Central memory CD8-positive, alpha-beta T cell (primary cell): ENCODE data around the gene RHEBL1.

Experiments used
- ATAC-seq: fragments of 150-1000 bp; cut with Tn5 transposase; replicated peaks from 2 replicates; pipeline ENCODE4 v1.10.0; 2022; ENCODE audit warnings: mild to moderate bottlenecking, moderate FRiP score, moderate number of reproducible peaks; ENCODE audit not compliant: poor library complexity, severe bottlenecking; ENCODE audit errors: extremely low read depth
- DNase-seq, 2 donors: peaks; one replicate each; pipeline ENCODE4 v3.0.0; 2021; ENCODE audit warnings: low spot score in 2 of 2
- H3K27ac Mint-ChIP-seq: one replicate; pipeline ENCODE4 v1.8.0; 2022; ENCODE audit warnings: low read depth, mild to moderate bottlenecking, moderate library complexity, mixed read lengths
- H3K27me3 Mint-ChIP-seq: one replicate; pipeline ENCODE4 v1.8.0; 2022; ENCODE audit warnings: mixed read lengths
- H3K36me3 Mint-ChIP-seq: one replicate; pipeline ENCODE4 v1.8.0; 2022; ENCODE audit warnings: mild to moderate bottlenecking, moderate library complexity, mixed read lengths; ENCODE audit not compliant: insufficient read depth
- H3K4me1 Mint-ChIP-seq: one replicate; pipeline ENCODE4 v1.8.0; 2022; ENCODE audit warnings: mixed read lengths
- H3K4me3 Mint-ChIP-seq: one replicate; pipeline ENCODE4 v1.8.0; 2022; ENCODE audit warnings: mild to moderate bottlenecking, moderate library complexity, mixed read lengths
- H3K9me3 Mint-ChIP-seq: one replicate; pipeline ENCODE4 v1.8.0; 2022; ENCODE audit warnings: mixed read lengths

Gene RHEBL1

DNA sequence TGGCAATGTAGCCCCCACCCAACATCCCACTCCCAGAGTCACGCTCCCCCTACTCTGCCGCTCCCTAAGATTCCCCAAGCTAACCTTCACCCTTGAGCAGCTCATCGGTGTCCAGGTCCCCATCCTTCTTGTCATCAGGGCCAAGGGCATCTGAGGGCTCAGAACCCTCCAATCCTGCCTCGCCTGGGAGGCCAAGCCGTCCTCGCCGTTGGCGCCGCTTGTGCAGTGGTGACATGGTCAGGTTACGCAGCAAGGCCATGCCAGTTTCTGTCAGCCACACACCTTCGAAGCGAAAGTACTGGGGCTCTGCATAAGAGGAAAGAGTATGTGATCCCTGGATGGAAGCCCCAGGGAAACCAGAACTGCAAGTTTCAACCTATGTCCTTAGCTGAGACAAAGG, 25.1 kb downstream of the RHEBL1 start:
- ATAC-seq (no peak), DNase-seq (no peak)
- Mint-ChIP-seq H3K4me1 (peaks cover 15% of the 10 kb centered on the region), H3K27ac (peak overlapping the region; percentile 95), H3K9me3 (no peaks in the 10 kb centered on the region), H3K27me3 (no peaks in the 10 kb centered on the region), H3K36me3 (peaks cover 81% of the 10 kb centered on the region), H3K4me3 (peak overlapping the region; percentile 8)

DNA sequence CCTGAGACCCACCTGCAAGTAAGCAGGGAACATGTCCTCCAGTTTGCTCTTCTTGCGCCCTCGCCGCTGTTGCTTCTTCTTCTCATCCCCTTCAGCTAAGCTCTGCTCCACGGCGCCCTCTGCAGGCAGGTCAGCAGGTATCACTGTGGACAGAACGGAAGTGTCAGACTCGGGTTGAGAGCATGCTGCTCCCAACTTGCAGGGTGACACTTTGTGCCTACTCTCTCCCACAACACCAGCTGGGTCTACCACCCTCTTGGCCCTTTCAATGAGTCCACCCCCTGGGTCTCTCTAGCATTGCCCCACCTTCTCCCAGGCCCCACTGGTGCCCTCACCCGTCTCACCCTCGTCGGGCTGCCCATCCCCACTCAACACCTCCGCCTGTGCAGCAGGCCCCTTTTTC, 25.9 kb downstream of the RHEBL1 start:
- Mint-ChIP-seq H3K27me3 (no peaks in the 10 kb centered on the region), H3K4me3 (peak overlapping the region; percentile 8), H3K27ac (peak overlapping the region; percentile 95), H3K36me3 (peaks cover 78% of the 10 kb centered on the region), H3K4me1 (peaks cover 15% of the 10 kb centered on the region), H3K9me3 (no peaks in the 10 kb centered on the region)
- ATAC-seq (peak; percentile 89), DNase-seq (peak; percentile 84 to 89)

DNA sequence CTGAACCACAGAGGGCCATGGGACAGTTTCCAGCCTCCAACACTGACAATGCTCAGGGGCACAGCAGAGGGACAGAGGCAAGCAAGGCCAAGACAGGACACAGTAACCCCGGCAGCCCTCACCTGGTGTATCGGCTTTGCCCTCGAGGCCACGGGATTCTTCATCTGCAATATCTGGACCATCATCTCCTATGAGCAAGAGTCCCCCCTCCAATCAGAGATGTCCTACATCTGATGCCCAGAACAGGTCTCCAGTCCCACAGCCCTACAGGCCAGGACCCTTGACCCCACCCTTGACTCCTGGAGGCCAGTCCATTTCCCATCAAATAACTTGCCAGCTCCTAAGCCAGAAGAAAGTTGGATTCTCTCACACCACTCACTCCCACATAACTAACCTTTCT, 26.5 kb downstream of the RHEBL1 start:
- Mint-ChIP-seq H3K27ac (peak overlapping the region; percentile 95), H3K27me3 (no peaks in the 10 kb centered on the region), H3K9me3 (no peaks in the 10 kb centered on the region), H3K4me3 (no peak overlapping the region), H3K4me1 (peaks cover 15% of the 10 kb centered on the region), H3K36me3 (peaks cover 75% of the 10 kb centered on the region)
- DNase-seq: no peak
- ATAC-seq: no peak

DNA sequence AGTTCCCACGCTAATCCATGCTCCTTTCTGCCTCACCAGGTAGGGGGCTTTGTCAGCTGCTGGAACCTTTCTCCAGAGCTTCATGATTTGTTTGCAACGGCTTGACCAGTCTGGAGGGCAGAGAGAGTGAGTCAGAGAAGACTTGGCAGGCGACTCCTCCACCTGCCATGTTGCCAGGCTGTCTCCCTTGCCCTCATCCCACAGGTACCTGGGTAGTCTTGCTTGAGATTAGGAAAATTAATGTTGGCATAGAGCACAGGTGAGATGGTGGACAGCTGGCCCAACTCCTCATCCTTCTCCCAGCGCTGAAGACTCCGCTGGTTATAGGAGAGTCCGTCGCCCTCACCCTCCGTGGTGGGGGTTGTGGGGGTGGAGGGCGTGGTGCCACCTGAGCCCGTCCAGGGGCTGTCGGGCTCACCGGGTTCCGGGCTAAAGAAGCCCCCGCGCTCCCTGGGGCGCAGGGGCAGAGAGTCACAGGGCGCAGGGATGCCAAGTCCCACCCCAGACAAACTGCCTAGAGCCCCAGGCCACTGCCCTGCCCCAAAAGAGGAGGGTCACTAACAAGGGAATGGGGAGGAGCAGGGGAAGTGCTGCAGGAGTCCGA, 27.8 kb downstream of the RHEBL1 start:
- no peaks in the 10 kb centered on the region for H3K9me3 Mint-ChIP-seq
- peak overlapping the region; percentile 95 for H3K27ac Mint-ChIP-seq
- H3K4me1 Mint-ChIP-seq: peaks cover 15% of the 10 kb centered on the region
- DNase-seq: no peak
- H3K27me3 Mint-ChIP-seq: no peaks in the 10 kb centered on the region
- no peak overlapping the region for H3K4me3 Mint-ChIP-seq
- H3K36me3 Mint-ChIP-seq: peaks cover 68% of the 10 kb centered on the region
- no peak for ATAC-seq

DNA sequence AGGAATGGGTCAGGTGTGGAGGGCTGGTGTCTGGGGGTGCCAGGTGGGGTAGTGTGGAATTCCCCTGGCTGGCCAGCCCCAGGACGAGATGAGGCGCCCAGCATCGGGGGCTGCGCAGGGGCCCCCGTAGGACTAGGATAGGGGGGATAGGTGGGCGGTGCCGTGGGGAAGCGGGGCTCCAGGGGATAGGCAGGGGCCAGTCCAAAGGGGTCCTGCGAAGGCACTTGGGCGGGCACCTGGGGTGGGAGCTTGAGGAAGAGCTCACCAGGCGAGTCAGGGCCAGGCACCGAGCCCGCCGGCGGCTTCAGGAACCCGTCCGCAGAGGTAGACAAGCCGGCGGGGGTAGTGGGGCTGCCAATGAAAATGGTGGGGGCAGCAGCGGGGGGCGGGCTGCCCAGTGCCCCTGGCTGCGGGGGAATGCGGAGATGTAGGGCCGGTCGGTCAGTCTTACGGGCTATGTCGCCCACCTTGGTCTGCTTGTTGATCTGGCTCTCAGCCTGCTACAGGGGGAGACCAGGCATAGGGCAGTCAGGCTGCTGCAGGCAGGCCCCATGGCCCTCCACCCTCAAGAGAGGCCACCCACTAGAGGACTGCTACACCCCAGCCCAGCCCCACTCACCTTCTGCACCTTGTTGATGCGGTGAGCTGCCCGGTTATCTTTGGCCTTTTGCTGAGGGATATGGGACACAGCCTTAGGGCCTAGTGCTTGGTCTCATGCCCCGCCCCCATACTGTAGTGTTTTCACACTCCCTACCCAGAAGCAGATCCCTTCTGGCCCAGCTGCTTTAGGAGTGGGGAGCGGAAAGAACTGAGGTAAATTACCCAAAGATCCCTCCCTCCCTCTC, 28.5 kb downstream of the RHEBL1 start:
- peaks cover 15% of the 10 kb centered on the region for H3K4me1 Mint-ChIP-seq
- H3K27me3 Mint-ChIP-seq: no peaks in the 10 kb centered on the region
- H3K27ac Mint-ChIP-seq: peak overlapping the region; percentile 46

DNA sequence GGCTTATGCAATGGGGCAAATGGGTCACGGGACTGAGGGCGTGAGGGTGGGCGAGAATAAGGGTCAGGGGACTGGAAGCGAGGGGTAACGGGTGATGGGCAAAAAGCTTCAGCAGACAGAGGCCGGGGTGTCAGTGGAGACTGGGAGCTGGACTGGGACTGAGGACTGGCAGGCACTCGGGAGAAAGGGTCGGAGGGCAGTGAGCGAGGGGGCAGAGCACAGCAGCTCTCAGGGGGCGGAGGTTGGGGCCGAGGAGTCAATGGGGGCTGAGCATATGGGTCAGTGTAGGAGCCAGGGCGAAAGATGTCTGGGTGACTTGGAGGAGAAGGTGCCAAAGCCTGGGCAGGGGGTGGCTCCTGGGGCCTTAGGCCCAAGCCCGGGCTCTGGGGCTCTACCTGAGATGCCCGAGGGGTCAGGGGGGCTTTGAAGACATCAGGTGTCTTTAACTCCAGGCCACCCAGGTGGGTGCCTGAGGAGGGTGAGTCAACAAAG, 29.4 kb downstream of the RHEBL1 start:
- no peak overlapping the region for H3K4me3 Mint-ChIP-seq
- H3K36me3 Mint-ChIP-seq: peaks cover 62% of the 10 kb centered on the region
- H3K27me3 Mint-ChIP-seq: no peaks in the 10 kb centered on the region
- DNase-seq (no peak), ATAC-seq (no peak)
- H3K27ac Mint-ChIP-seq: peak overlapping the region; percentile 46
- H3K4me1 Mint-ChIP-seq: peaks cover 15% of the 10 kb centered on the region
- H3K9me3 Mint-ChIP-seq: no peaks in the 10 kb centered on the region

More for the DNA sequence above, 28.5 kb downstream of the RHEBL1 start:
- peaks cover 66% of the 10 kb centered on the region for H3K36me3 Mint-ChIP-seq
- DNase-seq (no peak), ATAC-seq (no peak)
- no peaks in the 10 kb centered on the region for H3K9me3 Mint-ChIP-seq
- no peak overlapping the region for H3K4me3 Mint-ChIP-seq

DNA sequence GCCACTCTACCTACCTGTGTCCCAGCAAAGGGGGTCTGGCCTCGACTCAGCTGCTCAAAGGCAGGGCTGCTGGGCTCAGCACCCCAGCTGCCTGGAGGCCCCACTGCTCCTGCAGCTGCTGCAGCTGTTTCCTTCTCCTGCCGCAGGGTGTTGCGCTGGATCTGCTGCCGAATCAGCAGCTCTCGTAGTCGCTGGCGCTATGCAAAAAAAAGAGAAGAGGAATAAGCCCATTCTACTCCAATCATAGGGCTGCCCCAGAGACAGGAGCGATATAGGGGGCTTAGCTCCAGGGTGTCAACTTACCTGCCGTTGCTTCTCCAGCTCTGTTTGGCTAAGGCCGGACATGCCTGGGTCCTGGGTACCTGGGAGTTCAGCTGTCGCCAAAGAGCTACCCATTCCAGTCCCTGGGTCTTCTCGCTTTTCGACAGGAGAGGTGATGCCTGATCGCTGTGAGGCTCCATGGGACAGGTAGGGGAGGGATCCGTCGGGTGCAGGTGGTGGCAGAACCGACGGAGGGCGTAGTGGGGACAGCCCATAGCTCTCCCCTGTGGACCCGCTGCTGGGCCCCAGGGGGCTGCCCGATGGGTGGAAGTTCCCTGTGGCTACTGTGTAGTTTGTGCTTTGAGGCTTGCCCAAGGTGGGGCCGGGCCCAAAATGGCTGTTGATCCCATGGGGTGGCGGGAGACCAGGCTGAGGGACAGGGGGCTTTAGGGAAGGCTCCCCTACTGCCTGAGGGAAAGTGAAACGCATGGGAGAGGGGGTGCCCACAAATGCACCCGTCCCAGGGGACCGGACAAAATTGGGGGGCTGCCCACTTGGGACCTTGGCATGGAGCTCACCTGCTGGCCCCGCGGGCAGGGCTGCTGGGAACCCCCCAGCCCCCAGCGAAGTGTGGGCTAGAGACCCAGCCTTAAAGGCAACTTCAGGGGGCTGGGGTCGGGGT, 30.1 kb downstream of the RHEBL1 start:
- no peaks in the 10 kb centered on the region for H3K27me3 Mint-ChIP-seq
- H3K36me3 Mint-ChIP-seq: peaks cover 57% of the 10 kb centered on the region
- H3K4me3 Mint-ChIP-seq: no peak overlapping the region
- no peaks in the 10 kb centered on the region for H3K9me3 Mint-ChIP-seq
- H3K4me1 Mint-ChIP-seq: peaks cover 13% of the 10 kb centered on the region
- H3K27ac Mint-ChIP-seq: peak overlapping the region; percentile 46
- ATAC-seq (no peak), DNase-seq (no peak)

DNA sequence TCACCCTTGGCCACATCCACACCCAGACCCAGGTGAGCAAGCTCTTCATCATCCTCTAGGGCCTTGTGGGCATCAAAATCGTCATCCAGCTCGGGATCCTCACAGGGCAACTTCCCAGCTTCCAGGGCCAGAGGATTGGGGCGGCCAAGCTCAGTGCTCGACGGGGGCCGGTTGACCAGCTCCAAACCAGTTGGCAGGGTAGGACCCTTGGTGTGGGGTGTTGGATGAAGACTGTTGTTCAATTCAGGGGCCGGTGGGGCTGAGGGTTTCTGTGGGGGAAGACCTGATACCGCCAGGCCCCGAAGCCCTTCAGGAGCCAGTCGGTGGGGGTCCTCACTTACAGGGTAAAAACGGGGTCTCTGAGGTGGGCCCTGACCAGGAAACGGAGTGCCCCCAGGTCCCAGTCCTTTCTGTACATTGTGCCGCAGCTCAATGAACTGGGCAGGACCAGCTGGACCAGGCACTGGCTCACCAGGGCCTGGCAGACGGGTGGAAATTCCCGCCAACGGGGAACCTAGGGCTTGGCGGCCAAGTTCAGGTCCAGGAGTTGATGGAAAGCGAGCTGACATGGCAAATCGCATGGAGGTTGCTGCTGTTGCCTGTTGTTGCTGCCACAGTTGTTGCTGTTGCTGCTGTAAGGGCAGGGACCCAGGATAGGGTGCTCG, 31.4 kb downstream of the RHEBL1 start:
- ATAC-seq (no peak), DNase-seq (no peak)
- peaks cover 5% of the 10 kb centered on the region for H3K4me1 Mint-ChIP-seq
- H3K27ac Mint-ChIP-seq: no peak overlapping the region
- H3K9me3 Mint-ChIP-seq: no peaks in the 10 kb centered on the region
- no peak overlapping the region for H3K4me3 Mint-ChIP-seq
- H3K36me3 Mint-ChIP-seq: peaks cover 47% of the 10 kb centered on the region
- no peaks in the 10 kb centered on the region for H3K27me3 Mint-ChIP-seq

DNA sequence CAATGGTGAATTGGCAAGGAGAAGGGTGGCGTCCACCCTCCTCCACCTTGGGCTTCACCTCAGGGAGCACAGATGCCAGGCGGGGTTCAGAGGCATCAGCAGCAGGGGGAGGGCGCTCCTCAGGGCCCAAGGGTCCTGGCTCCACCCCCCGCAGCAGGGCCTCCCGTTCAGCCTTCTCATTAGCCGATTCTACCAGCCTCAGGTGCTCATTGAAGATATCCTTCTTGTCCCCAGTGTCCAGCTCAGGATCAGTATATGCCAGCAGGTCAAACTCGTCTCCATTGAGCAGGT, 31.9 kb downstream of the RHEBL1 start:
- H3K4me1 Mint-ChIP-seq: peaks cover 5% of the 10 kb centered on the region
- H3K9me3 Mint-ChIP-seq: no peaks in the 10 kb centered on the region
- H3K27me3 Mint-ChIP-seq: no peaks in the 10 kb centered on the region
- H3K27ac Mint-ChIP-seq: no peak overlapping the region
- H3K4me3 Mint-ChIP-seq: no peak overlapping the region
- ATAC-seq (no peak), DNase-seq (no peak)
- peaks cover 43% of the 10 kb centered on the region for H3K36me3 Mint-ChIP-seq

DNA sequence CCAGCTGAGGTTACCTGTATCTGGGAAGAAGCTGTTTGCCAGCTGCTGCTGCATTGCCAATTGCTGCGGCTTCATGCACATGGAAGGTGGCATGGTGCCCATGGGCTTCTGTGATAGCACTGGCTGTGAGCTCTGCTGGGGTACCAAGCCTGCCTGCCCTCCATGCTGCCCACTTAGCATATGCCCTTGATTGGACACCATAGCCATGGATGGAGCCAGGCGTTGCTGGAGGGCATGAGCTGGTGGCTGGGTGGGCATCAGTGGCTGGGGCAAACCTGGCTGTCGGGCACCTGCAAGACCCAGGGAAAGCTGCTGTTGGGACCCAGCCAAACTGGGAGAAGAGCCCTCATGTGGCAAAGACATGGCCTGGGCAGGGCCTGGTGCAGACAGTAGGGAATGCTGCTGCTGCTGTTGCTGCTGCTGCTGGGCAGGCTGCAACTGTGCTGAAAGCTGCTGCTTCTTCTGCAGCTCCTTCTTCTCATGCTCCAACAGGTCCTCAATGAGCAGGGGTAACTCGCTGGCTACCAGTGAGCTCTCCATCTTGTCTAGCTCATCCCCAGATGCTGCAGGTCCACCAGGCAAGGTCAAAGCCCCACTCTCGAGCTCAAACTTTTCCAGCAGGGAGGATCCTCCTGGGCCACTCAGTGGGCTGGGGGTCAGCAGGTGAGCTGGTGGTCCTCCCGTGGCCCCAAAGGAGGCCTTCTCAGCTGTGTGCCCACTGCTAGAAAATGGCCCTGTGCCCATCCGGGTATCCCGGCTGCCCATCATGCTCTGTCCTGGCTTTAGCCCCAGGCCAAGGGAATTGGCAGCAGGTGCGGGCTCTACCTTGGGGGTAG, 32.5 kb downstream of the RHEBL1 start:
- no peak for DNase-seq
- H3K36me3 Mint-ChIP-seq: peaks cover 38% of the 10 kb centered on the region

DNA sequence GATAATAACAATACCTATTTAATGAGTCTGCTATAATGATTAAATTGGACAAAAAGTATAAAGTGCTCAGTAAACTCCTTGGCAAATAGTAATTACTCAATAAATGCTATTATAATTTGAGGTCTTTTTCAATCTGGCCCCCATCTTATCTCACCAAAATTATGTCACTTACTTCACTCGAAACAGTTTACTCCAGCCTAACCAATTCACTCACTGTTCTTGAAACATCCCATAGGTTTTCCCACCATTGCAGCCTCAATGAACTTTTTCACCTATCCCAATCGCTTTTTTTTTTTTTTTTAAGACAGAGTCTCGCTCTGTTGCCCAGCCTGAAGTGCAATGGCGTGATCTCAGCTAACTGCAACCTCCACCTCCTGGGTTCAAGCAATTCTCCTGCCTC, 33.8 kb downstream of the RHEBL1 start:
- Mint-ChIP-seq H3K36me3 (peaks cover 32% of the 10 kb centered on the region), H3K4me3 (no peak overlapping the region), H3K27me3 (no peaks in the 10 kb centered on the region), H3K27ac (no peak overlapping the region), H3K4me1 (peaks cover 7% of the 10 kb centered on the region), H3K9me3 (no peaks in the 10 kb centered on the region)
- no peak for ATAC-seq
- DNase-seq: no peak

More for the DNA sequence above, 32.5 kb downstream of the RHEBL1 start:
- H3K27me3 Mint-ChIP-seq: no peaks in the 10 kb centered on the region
- no peaks in the 10 kb centered on the region for H3K9me3 Mint-ChIP-seq
- H3K4me3 Mint-ChIP-seq: no peak overlapping the region
- H3K27ac Mint-ChIP-seq: no peak overlapping the region
- no peak for ATAC-seq
- H3K4me1 Mint-ChIP-seq: peaks cover 5% of the 10 kb centered on the region
